GM10847 (cell line): ENCODE measurements around the gene ARL2BP.

ENCODE experiments used
- POLR2A ChIP-seq: IDR thresholded peaks from 2 replicates; pipeline ENCODE4 v1.6.1; 2011; ENCODE audit not compliant: insufficient read length; ENCODE audit errors: extremely low read depth

ARL2BP gene

GRCh38 chr16:57244767-57245471, at the start of gene ARL2BP:
Gene ARL2BP, plus strand, starts transcription at chr16:57245259. Its CDS starts 109 bp downstream, at chr16:57245368.
- peak; percentile 71 for TF ChIP-seq POLR2A

DNA sequence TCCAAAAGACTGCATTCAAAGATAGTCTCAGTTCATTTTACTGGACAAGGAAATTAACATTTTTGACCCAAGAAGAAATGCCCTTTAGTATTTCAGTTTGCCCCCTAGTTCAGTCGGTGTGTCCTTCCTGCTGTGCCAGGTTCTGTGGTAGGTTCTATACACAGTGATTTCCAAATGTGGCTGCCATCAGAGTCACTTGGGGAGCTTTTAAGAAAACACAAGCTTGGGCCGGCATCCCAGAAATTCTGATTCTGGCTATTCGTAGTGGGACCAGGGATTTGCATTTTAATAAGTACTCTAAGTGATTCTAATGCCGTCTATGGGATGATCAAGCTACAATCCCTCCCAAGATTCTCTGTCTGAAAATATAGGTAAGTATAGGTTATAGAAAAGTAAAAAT, 48.8 kb upstream of the ARL2BP start:
- TF ChIP-seq POLR2A, result no peak

GRCh38 chr16:57196753-57197152, 48.3 kb upstream of the ARL2BP start:
- TF ChIP-seq POLR2A, result no peak

GRCh38 chr16:57202095-57202886, 42.8 kb upstream of the ARL2BP start:
- no peak for TF ChIP-seq POLR2A

GRCh38 chr16:57203451-57203850, 41.6 kb upstream of the ARL2BP start:
- no peak for TF ChIP-seq POLR2A

DNA sequence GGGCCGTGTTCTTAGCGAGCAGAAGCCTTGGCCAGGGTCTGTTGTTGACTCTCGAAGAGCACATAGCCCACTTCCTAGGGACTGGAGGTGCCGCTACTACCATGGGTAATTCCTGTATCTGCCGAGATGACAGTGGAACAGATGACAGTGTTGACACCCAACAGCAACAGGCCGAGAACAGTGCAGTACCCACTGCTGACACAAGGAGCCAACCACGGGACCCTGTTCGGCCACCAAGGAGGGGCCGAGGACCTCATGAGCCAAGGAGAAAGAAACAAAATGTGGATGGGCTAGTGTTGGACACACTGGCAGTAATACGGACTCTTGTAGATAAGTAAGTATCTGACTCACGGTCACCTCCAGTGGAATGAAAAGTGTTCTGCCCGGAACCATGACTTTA, 40.4 kb upstream of the ARL2BP start:
- TF ChIP-seq POLR2A, result no peak

- TF ChIP-seq POLR2A, result no peak
Observed at GRCh38 chr16:57208926-57209325, 36.1 kb upstream of the ARL2BP start.

DNA sequence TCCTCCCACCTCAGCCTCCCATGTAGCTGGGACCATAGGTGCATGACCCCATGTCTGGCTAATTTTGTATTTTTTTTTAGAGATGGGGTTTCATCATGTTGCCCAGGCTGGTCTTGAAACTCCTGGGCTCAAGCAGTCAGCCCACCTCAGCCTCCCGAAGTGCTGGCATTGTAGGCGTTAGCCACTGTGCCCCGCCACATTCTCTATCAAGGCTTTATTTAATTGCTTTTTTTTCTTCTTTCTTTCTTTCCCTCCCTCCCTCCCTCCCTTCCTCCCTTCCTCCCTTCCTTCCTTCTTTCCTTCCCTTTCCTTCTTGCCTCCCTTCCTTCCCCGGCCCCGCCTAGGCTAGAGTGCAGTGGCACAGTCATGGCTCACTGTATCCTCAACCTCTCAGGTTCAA, 35.3 kb upstream of the ARL2BP start:
- TF ChIP-seq POLR2A, result no peak

GRCh38 chr16:57213462-57213861, 31.6 kb upstream of the ARL2BP start:
- no peak for TF ChIP-seq POLR2A

DNA sequence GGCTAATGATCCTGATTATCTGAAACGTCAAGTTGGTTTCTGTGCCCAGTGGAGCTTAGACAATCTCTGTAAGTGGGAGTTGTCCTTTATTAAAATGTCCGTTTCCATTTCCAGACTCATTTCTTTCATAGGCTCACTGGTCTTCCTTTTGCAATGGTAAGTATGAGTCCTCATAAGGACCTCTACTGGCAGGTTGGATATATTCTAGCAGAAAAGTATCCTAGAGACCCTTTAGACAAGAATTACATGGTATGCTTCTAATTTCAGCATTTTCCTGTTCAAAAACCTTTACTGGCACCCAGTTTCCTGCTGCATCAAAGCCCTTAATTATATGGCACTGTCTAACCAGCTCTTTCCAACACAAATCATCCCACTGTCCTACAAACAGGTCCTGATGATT, 28.1 kb upstream of the ARL2BP start:
- no peak for TF ChIP-seq POLR2A

DNA sequence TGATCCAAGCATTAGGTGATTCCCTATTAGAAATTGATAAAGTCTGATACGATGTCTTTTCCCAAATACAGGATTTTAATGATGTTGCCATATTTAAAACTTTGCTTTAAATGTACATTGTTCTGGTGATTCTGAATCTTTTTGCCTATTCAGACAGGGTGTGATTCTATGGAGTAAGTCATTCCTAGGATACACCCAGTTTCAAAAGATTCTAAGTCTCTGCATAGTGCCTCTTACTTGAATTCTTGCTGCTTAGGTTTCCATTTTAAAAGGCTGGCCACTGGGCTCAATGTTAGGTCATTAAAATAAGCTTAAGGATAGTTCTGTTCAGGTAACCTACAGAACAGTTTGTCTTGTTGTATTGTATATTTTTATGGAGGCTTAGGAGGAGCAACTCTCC, 22.0 kb upstream of the ARL2BP start:
- TF ChIP-seq POLR2A, result no peak

DNA sequence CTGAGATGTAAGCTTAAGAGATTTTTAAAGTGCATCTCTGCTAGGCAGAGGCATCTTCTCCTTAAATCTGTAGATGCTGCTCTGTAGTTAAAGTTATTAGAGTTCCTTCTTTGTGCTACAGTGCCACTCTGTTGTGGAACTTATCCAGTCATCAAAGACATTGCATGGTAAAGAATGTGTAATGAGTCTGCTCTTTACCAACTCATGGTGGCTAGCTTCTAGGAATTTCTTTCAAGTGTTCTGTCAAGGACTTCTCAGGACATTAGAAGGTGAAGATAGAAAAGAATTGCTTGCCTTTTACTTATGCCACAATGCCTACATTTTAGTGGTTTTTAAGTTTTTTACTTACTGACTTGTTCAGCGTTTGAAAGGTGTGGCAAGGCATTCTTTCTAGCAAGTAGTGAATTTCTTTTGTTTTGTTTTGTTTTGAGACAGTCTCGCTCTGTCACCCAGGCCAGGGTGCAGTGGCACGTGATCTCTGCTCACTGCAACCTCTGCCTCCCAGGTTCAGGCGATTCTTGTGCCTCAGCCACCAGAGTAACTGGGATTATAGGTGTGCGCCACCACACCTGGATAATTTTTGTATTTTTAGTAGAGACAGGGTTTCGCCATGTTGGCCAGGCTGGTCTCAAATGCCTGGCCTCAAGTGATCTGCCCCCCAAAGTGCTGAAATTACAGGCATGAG, 20.3 kb upstream of the ARL2BP start:
- no peak for TF ChIP-seq POLR2A

- no peak for TF ChIP-seq POLR2A
Observed at GRCh38 chr16:57225978-57226377, 19.1 kb upstream of the ARL2BP start.

DNA sequence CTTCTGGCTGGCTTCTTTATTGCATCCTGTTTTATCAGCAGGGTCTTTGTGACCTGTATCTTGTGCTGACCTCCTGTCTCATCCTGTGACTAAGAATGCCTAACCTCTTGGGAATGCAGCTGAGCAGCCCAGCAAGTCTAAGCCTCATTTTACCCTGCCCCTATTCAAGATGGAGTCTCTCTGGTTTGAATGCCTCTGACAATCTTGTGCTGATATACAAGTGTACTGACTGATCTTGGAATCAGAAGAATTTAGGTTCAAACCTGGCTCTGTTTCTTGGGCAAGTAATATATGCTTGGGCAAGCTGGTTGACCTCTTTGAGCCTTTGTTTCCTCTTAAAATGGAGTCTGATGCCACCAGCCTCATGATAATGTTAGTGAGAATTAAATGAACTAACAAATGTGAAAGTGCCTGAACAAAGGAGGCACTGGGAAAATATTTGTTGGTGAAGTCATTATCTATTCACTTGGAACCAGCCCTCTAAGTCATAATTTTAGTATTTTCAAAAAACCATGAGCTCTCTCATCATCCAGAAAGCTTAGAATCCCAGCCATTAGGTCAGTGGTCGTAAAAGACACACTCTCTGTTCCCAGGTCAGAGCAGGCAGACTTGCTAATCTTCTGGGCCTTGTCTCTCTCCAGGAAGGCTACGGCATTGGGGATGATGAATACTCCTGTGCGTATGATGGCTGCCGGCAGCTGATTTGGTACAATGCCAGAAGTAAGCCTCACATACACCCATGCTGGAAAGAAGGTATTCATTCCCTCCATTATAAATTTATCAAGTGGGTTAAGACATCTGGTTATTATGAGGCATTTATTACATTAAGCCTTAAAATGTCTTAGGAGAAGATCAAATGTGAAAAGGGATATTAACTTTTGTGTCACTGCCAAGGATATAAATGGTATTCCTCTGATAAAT, 18.1 kb upstream of the ARL2BP start:
- no peak for TF ChIP-seq POLR2A

DNA sequence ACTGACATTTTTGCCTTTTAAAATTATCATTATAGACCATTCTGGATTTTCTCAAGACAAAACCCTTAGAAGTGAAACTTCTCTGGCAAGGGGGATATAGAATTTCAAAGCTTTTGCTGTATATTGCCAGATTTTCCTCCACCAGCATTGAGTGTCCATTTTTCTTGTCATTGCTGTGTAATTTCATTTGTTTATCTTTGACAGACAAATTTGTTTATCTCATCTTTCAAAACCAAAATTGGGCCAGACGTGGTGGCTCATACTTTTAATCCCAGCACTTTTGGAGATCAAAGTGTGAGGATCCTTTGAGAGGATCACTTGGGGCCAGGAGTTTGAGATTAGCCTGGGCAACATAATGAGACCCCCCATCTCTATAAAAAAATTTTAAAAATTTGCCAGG, 16.0 kb upstream of the ARL2BP start:
- TF ChIP-seq POLR2A, result no peak

GRCh38 chr16:57231821-57232350, 13.2 kb upstream of the ARL2BP start:
- TF ChIP-seq POLR2A, result no peak
